GF-D8 (cell line): ENCODE results near the gene RIMBP3B.
"Not testable (repeated sequence)": the region's sequence is repeated elsewhere in the genome, so short reads cannot be mapped to it uniquely, and the experiment has no call there.

ENCODE experiments used
- DNase-seq: peaks from one replicate; lab custom pipeline; 2025; lab: John Stamatoyannopoulos, UW

Gene RIMBP3B

GRCh38 chr22:21416375-21416774 is 32.8 kb downstream of the RIMBP3B start:
- not testable (repeated sequence) for DNase-seq

GRCh38 chr22:21417227-21417746 is 33.7 kb downstream of the RIMBP3B start, which contains the start of gene HIC2:
TSS of gene HIC2 (plus strand) at chr22:21417371. CDS start at chr22:21442832, 25,461 bp downstream.
- DNase-seq, result not testable (repeated sequence)

DNA sequence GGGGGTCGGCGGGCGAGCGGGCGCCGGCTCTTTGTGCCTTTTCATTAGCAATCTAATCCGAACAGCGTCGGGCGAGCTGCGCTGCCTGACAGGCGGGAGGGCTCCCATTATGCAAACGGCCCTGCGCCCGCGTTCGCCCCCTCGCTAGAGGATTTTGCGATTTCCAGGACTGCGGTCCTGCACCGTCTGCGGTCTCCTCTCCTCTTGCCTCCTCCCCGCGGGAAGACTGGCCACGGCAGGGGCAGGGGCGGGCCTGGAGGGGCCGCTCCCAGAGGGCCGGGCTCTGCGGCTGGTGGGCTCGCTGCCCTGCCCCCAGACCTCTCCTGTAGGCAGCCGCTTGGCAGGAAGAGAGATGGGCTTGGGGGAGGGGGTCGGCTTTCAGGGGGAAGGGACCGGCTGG is 34.3 kb downstream of the RIMBP3B start:
- DNase-seq, result not testable (repeated sequence)

DNA sequence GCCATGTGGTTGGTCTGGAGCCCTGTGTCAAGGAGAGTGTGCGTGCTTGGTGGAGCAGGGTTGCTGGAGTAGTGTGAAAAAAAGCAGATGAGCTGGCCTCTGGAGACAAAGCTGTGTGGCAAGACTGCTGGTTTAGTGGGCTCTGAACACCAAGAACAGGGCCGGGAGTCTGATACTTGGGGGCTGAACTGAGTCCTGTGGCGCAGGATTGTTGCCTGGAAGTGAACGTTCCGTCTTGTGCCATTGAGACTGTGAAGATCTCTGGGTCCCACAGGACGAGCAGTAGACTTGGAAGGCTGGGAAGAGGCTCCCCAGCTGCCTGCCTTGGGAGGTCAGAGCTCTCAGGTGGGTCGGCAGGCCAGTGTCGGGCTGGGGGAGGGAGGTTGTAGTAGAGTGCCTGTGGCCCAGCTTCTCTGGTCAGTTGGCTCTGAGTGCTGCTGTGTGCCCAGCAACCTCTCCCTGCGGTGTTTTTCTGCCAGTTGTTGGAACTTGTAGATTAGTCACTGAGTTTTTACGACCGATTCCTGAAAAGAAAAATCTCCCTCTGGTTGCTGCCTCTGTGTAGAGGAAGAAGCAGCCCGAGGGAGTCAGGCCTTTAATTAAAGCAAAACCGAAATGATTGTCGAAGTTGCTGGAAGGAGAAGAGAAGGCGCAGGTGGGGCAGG is 35.6 kb downstream of the RIMBP3B start:
- not testable (repeated sequence) for DNase-seq

- not testable (repeated sequence) for DNase-seq
These were observed 36.7 kb downstream of the RIMBP3B start for GRCh38 chr22:21420180-21420763.

GRCh38 chr22:21424084-21424709 is 40.6 kb downstream of the RIMBP3B start:
- DNase-seq, result not testable (repeated sequence)

DNA sequence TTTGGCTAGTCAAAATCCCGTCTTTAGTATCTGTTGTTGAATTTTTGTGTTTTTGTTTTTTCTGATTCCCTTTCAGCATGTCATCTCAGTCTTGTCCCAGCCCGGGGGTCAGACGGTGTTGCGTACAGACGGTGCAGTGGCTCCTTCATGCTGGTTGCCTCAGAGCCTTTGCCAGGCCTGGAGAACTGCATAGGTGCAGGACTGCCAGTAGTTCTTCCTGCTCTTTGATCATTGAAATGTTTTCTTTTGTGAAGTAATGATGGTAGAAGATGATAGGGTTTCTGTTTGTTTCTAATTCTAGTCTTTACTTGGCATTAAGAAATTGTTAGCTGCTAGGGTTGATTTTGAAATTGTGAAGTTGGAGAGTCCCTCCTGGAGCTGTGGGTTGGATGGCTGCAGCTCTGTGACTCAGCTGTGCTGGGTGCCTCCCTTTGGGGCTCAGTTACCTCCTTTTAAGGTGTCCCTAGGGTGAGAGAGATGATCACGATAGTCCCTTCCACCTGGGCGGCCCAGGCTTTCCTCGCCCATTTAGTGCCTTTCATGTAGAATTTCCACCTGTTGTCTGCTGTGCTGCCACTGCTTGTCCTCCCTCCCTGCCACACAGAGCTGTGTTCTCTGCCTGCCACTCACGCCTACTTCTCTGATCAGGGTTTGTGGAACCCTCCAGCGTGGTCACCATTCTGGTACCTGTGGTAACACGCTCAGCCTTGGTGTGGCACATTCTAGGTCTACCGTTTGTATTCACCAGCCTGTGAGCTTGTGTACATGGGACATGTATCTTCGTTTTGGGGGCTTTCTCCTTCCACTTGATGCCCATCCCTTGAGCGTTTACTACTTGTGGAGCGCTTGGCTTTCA is 51.1 kb downstream of the RIMBP3B start:
- not testable (repeated sequence) for DNase-seq

DNA sequence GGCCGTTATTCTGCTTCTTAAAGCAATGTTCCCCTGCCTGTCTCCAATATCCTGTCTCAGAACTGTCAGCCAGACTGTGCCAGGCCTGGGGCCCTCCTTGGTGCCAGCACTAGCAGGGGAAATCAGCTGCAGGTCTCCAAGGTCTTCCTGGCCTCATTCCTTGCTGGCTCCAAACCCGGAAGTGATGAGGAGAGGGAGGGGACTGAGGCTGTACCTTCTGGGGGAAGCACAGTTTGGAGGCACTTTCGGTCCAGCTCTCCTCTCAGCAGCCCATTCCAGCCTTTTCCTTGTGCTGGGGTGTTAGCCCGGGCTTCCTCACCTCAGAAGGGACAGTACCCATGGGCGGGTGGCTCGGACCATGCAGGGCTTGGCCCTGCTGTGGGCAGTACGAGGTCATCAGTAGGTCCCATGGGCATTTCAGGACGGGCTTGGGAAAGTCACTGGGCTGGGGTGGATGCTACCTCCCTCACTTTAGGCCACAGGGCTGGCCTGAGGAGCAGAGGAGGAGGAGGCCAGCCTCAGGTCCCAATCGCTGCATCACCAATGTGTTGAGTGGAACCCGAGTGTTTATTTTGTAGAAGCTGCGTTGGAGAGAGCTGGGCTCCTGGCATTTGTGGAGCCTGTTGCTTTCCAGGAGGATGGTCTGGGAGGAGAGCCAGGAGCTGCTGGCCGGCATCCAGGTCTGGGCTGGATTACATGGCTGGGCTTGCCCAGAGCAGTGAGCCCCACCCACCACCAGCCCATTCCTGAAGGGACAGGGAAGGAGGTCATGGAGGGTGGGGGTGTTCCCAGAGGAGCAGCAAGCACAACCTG is 52.7 kb downstream of the RIMBP3B start:
- DNase-seq, result not testable (repeated sequence)

DNA sequence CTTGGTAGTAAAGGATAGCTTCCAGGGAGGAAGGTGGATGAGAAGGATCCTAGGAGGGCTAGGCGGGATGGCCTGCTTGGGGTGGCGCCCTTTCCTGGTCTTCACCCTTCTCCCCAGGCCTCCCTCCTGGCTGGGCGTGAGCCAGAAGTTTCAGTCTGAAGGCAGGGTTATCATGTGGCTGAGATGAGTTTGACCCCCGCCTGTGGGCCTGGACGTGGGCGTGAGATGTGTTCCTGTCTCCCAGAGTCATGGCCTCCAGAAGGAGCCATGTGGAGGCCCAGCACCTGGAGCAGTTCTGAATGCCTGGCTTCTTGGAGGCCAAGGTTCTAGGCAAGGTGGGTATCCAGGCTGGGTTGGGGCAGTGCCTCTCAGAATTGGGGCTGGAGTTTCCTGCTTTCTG is 54.5 kb downstream of the RIMBP3B start:
- DNase-seq, result not testable (repeated sequence)
